Occipital lobe (tissue), 2 donors: Measurements from ENCODE around the gene XRCC6. TPM values are rescaled to one million over a fixed set of nuclear protein-coding genes. Genes with fewer than 3 reads are reported as not detected.
"Not testable (repeated sequence)": the region's sequence is repeated elsewhere in the genome, so short reads cannot be mapped to it uniquely, and the experiment has no call there.

Experiments
- DNase-seq: peaks from one replicate; lab custom pipeline; 2025; lab: John Stamatoyannopoulos, UW
- total RNA-seq: library from RNA; depleted of rRNA; stranded (reverse); fragments of >200 nt; gene quantifications from one replicate; pipeline ENCODE4 v1.2.3, GENCODE V29; 2014

Gene XRCC6
- 208 TPM for total RNA-seq

DNA sequence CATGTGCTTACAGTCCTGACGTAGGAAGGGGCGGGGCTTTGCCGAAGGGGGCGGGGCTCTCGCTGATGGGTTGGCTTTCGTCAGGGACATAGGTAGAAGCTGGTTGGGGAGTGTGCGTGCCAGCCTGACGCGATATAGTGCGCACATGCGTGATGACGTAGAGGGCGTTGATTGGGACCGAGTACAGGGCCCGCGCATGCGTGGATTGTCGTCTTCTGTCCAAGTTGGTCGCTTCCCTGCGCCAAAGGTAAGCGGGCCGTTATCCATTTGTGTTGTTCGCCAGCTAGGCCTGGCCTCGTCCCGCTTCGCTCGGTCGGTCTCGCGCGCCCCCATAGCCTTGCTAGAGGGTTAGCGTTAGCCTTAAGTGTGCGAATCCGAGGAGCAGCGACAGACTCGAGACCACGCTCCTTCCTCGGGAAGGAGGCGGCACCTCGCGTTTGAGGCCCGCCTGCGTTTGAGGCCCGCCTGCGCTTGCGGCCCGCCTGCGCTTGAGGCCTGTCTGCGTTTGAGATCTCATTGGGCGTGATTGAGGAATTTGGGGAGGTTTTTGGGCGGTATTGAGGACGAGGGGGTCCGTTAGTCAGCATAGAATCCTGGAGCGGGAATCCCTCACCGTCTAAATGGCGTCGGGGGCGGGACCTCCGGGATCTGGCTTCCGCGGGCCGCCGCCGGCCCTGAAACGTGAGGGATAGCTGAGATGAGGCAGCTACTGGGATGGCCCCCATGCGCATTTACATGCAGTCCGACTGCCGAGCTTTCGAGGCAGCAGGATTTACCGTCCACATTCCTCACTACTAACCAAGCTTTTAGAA is at the start of gene XRCC6:
Gene XRCC6, plus strand, starts transcription at position 197 of the 812 bp plus-strand sequence. CDS start 710 bp downstream, outside the sequence.
- DNase-seq = peak; percentile 98

DNA sequence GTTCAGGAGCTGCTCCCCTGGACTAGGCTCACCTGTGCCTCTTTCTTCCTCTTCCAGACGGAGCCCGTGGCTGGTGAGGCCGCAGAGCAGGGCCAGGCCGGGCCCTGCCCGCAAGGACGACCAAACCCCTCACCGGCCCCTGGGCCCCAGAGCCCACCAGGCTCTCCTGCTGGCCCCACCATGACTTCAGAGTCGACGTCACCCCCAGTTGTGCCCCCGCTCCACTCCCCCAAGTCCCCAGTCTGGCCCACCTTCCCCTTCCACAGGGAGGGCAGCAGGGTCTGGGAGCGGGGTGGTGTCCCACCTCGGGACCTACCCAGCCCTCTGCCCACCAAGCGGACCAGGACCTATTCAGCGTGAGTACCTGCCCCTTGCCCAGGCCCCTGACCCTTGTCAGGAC is 49.3 kb upstream of the XRCC6 start:
- no peak for DNase-seq

DNA sequence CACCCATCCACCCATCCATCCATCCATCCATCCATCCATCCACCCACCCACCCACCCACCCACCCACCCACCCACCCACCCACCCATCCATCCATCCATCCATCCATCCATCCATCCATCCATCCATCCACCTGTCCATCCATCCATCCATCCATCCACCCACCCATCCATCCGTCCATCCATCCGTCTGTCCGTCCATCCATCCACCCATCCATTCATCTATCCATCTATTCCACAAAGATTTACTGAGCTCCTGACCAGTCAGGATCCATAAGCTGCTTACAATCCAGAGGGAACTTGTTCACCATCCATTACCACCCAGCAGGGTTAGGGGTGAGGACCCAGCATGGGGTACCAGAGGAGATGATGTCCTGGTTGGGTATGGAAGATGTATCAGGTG is 48.8 kb upstream of the XRCC6 start:
- not testable (repeated sequence) for DNase-seq

DNA sequence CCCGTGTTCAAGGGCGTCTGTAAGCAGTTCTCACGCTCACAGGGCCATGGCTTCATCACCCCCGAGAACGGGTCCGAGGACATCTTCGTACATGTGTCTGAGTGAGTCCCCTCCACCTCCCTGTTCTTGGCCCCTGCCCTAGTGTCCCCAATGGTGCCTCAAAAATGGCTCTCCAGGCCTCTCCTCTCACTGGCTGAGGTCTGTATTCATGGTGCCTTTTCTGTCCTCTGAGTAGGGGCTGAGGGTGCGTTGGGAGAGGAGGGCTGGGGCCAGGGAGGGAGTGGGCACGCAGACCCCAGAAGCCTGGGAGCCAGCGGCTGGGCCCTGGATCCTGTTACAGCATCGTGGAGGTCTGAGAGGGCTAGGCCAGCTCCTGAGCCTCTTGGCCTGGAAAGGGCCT is 47.4 kb upstream of the XRCC6 start:
- no peak for DNase-seq

DNA sequence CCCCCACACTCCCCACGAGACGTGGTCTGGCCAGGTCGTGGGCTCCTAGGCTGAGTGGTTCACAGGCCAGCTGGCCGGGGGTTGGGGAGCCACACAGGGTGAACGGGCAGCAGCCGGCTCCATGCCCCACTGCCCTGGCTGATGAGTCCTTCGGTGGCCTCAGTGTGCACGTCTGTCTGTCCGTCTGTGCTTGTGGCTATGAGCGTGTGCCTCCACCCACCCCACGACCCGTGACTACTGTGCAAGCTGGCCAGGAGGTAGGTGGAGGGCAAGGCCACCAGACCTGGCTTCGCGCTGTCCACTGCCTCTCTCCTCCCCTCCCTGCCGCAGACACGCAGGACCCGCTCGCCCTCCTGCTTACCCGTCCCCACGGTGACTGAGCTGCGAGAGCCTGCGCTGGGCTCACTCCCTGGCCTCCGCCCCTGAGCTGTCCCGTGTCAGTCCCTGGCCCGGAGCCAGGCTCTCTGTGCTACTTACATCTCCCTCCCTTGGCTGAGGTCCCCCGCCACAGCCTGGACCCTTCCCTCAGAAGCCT is 46.2 kb upstream of the XRCC6 start:
- no peak for DNase-seq

DNA sequence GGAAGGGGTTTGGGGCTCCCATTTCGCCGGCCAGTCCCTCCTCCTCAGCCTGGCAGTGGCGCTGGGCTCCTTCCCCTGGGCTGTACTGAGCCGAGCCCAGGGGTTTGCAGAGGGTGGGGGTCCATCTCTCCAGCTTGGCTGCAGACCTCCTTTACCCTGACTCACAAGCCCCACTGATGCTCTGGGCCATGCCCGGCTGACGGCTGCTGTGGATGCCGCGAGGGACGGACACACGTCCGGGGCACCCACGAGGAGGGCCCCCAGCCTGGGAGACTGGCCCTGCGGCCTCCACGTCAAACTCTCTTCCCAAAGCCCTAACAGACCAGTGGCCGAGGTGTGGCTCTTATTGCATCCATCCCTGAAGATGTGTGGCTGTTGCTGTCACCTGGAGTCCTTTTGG is 45.6 kb upstream of the XRCC6 start:
- DNase-seq = no peak

DNA sequence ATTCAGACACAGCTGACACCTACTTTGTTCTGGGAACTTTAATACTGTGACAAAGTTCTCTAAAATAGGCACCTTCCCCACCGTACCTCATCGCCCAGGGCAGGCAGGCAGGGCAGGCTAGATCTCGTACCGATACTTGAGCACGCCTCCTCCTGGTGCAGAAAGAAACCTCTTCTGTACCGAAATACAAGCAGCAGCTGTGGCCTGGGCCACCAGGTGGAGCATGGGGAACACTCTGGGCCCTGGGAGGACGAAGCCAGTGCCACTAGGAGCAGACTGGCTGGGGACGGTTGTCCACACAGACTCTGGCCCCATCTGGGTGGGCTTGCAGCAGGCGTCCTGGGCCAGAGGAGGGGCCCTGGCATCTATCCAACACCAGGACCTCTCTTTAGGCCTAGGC is 44.2 kb upstream of the XRCC6 start:
- DNase-seq = no peak

DNA sequence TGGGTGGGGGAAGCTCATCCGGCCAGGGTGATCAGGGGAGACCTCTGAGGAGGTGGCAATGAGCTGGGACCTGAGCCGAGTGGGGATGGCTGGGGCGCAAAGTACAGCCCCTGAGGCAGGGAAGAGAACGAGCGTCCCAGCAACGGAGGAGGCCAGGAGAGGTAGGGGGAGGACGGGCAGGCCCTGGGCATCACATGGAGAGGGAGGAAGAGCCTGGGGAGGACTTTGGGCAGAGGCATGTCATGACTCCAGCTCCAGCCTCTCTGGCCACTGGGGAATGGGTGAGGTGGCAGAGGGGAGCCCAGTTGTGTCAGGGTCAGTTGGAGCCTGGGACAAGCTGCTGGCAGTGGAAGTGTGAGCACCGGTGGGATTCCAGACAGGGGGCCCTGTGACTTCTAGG is 43.0 kb upstream of the XRCC6 start:
- no peak for DNase-seq

DNA sequence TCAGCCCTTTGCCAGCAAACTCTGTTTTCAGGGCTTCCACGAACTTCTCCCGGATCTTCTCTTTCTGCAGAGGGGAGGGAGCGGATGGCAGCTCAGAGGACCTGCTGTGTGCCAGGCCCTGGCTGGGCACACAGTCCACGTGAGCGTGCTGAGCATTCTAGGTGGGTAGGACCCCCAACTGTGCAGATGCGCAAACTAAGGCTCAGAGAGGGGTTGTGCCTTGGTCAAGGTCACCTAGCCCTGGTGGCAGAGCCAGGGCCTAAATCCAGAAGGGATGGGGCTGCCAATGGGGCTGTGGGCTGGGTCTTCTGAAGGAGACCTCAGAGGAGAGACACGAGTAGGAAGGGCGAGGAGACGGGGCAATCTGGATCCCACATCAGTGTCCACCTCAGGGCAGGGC is 42.3 kb upstream of the XRCC6 start:
- DNase-seq = no peak

DNA sequence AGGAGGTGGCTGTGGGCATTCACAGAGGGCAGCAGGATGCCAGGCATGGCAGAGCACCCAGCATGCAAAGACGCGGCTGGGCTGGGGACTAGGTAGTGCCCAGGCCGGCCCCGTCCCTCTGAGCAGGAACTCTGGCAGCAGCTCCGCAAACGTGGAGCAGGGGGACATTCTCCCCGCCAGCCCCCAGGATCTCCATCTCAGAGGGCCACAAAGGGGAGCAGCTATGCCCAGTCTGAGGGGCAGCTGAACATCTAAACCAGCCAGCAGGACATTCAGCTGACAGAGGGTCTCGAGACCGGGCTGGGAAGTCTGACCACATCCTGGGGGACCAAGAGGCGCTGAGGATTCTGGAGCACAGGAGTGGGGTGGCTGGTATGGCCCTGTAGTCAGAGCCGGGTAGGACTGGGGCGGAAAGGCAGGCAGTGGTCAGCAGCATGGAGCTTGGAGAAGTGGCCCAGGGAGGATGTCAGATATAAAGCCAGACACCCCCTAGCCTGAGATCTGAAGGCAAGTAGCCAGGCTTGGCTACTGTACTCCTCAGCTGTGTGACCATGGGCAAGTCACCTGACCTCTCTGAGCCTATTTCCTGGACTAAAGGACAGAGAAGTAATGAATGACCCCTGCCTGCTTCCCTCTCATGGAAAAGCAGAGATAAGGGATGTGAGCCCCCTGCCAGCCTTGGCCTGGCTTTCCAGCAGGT is 41.6 kb upstream of the XRCC6 start:
- DNase-seq = no peak

DNA sequence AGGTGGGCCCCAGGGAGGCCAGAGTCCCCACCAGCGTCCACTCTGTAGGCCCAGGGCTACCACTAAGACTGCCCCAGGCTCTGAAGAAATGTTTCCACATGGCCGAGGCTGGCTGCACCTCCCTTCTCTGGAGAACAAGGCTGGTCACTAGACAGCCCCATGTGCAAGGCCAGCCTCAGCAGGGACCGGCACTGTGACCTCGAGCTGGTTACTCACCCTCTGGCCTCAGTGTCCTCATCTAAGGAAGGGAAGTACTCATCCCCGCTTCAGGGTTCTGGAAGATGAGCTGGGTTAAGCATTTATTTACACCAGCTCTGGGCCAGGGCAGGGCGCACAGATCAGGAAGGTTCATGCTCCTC is 41.1 kb upstream of the XRCC6 start:
- DNase-seq = no peak

DNA sequence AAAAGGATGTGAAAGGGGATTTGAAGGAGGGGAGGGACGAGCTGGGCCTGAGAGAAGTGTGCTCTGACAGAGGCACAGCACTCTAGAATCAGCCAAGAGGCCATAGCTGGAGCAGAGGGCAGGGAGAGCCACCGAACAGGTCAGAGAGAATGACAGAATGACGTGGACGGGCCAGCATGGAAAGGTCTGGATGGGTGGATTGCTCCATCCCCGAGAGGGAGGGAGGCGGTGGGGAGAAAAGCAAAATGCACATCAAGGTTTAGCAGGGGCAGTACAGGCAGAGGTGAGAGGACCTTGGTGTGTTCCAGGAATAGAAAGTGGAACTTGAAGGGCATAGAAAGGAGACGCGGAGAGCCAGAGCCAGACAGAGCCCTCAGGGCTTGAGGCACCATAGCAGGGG is 38.4 kb upstream of the XRCC6 start:
- no peak for DNase-seq

DNA sequence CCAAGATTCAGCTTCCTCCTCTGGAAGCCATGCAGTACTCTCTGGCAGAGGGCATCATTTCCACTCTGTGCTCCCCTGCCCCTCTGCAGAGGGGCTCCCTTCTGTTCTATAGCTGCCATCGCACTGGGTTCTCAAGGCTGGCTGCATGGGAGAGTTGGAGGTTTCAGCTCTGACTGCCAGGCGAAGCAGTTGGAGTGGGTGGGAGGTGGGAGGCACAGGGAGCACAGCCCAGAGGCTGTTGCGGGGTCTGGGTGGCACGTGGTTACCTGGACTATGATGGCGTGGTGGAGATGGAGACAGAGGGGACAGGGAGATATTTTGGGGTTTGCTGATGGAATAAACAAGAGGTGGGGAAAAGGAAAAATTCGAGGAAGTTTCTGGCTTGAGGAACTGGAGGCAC is 36.2 kb upstream of the XRCC6 start:
- no peak for DNase-seq

DNA sequence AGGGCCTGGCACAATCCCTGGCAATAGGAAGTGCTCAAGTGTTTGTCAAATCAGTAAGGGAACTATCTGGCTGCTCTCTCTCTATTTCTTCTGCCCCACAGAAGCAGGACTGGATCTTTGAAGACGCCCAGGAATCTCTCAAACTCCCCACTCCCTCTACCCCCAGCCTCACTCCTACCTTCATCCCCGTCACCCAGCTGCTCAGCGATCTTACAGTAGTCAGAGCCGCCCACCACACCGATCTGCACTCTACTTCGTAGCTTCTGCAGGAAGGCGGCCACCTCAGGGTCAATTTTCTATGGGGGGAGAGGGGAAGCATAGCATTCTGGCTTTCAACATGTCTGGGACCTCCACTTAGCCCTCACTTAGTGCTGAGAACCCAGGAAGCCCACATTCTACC is 35.2 kb upstream of the XRCC6 start:
- no peak for DNase-seq

DNA sequence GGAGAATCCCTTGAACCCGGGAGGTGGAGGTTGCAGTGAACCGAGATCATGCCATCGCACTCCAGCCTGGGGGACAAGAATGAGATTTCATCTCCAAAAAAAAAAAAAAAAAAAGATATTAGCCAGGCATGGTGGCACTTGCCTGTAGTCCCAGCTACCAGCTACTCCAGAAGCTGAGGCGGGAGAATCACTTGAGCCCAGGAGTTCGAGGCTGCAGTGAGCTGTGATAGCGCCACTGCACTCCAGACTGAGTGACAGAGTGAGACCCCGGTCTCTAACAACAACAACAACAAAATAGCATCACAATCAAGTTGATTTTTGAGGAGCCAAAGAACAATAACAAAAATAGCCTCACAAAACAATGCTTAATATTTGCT is 33.8 kb upstream of the XRCC6 start:
- DNase-seq = no peak

DNA sequence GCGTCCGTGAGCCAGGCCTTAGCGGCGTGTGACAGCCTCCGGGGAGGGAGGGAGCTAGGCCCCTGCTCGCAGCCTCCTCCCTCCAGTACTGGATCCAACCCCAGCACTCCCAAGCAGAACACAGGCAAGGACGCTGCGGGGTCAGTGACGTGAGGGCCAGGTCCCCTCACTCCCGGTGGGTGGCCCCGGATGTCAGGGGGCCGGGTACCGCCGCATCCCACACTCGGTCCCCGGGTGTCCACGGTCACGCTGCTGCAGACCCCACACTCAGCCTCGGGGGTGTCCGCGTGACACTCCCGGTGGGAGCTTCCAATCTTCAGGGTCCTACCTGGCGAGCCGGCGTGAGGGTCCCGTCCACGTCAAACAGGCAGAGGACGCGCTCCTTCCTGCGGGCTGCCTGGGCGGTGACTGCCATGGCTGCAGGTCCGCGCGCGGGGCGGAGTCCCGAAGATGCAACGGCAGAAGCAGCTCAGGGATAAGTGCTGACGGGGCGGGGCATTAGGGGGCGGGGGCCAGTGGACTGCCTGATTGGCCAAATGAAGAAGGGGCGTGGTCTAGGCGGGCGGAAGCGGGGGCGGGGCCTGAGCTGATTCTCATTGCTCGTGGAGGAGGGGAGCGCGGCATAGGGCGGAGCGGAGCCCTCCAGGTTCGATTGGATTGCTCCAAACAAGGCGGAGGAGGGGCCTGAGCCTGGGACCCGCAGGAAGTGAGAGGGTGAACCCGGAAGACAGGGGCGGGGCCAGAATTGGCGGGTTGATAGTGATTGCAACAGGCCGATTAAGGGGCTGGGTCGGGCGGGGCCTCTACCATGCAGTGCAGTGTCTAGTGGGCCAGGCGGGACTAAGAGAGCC is 31.5 kb upstream of the XRCC6 start, which contains the start of gene PMM1:
Gene PMM1, minus strand, starts transcription at position 450 of the 851 bp plus-strand sequence. Its CDS starts 35 bp downstream, at position 415.
- DNase-seq = peak; percentile 100

DNA sequence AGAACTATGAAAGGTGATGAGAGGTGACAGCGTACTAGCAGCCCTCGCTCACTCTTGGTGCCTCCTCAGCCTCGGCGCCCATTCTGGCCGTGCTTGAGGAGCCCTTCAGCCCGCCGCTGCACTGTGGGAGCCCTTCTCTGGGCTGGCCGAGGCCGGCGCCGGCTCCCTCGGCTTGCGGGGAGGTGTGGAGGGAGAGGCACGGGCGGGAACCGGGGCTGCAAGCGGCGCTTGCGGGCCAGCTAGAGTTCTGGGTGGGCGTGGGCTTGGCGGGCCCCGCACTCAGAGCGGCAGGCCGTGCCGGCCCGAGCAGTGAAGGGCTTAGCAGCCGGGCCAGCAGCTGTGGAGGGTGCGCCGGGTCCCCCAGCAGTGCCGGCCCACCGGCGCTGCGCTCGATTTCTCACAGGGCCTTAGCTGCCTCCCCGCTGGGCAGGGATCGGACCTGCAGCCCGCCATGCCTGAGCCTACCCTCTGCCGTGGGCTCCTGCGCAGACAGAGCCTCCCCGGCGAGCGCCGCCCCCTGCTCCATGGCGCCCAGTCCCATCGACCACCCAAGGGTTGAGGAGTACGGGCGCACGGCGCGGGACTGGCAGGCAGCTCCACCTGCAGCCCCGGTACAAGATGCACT is 27.6 kb upstream of the XRCC6 start:
- DNase-seq = not testable (repeated sequence)

DNA sequence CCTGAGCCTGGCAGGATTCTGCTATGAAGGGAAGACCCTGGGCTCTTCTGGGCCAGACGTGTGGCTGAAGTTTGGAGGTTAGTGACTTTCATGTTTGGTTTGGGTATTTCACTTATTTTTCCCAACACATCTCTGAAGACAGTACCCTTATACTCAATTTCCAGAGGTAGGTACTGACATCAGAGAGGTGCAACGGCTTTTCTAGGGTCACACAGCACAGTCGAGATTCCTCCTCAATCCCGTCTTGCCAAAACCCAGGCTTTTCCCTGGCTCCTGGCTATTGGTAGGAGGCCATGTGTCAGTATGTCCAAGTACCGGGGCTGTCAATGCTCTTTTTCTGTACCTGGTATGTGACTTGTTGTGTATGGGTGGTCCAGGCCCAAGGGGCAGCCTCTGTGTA is 25.4 kb upstream of the XRCC6 start:
- no peak for DNase-seq

DNA sequence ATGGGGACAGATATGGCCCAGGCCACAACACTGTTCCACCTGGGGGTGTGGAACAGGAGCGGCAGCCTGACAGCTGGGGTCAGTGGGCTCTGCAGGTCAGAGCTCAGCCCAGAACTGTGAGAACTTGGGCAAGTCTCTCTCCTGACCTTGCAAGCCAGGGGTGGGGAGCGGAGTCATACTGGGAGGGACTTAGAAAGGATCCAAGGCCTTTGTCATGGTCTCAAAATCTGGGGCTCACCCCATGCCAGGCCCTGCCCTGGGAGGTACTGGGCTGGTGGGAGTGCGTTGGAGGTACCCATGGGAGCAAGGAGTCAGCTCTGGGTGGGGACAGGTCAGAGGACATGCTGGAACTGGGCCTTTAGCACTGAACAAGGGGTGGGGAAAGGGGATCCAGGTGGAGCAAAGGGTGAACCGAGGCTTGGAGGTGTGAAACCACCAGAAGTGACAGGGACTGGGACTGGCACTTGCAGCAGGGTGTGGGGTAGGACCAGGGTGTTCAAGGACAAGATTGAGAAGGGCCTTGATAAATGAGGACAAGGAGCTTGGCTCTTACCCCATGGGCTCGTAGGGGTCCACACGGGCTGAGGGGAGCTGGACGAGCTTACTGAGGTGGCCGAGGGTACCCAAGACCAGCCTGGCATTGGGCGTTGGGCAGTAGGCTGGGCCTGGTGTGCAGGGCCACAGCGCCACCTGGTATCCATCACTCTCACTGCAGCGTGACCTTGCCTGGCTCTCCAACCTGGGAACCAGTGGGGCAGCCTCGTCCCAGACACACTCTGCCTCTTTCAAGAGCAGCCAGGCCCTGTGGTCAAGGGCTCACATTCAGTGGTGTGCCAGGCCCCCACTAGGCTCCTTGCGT is 24.1 kb upstream of the XRCC6 start:
- peak; percentile 11 for DNase-seq

DNA sequence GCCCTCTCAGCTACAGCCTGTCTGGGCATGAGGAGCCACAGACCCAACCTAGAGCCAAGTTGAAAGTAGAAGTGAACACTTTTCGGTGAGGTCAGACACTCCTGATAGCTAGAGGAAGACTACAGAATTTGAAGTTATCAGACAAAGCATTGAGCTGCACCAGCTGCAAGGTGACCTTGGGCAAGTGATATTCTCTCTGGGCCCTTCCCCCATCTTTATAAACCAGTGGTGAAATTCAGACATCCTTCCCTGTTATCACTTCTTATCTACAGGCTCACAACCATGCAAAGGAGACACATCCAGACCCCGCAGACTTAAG is 23.5 kb upstream of the XRCC6 start:
- no peak for DNase-seq

DNA sequence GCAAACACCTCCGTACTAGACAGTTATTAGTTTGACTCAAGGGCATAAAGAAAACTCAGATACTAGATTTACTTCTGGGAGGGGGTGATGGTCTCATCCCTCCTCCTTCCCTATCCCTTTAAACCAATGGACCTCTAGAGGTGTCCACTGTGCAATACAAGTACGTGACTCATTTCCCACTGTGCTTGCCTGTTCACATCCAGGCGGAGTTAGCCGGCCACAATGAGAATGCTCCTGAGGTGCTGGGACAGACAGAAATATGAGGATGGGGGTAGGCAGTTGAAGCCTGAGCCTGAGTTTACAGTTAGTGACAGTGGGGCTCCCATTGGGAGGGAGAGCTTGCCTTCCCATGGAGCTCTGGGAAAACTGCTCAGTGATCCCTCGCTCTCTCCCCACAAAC is 23.0 kb upstream of the XRCC6 start:
- no peak for DNase-seq
